Measurements from ENCODE around the gene KCNF1.

GRCh38 chr2:10906926-10907625, 4.7 kb upstream of the KCNF1 start:
- TF ChIP-seq, protein P1, sequence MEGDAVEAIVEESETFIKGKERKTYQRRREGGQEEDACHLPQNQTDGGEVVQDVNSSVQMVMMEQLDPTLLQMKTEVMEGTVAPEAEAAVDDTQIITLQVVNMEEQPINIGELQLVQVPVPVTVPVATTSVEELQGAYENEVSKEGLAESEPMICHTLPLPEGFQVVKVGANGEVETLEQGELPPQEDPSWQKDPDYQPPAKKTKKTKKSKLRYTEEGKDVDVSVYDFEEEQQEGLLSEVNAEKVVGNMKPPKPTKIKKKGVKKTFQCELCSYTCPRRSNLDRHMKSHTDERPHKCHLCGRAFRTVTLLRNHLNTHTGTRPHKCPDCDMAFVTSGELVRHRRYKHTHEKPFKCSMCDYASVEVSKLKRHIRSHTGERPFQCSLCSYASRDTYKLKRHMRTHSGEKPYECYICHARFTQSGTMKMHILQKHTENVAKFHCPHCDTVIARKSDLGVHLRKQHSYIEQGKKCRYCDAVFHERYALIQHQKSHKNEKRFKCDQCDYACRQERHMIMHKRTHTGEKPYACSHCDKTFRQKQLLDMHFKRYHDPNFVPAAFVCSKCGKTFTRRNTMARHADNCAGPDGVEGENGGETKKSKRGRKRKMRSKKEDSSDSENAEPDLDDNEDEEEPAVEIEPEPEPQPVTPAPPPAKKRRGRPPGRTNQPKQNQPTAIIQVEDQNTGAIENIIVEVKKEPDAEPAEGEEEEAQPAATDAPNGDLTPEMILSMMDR (IDR thresholded peaks at IDR 0.05; ENCODE audit: borderline replicate concordance, extremely low read depth, low read length, poor library complexity, severe bottlenecking): no peak
- TF ChIP-seq EZH2 (IDR thresholded peaks at IDR 0.05; ENCODE audit: borderline replicate concordance, low read depth, low read length, severe bottlenecking): no peak

Data from DND-41 (cell line).